Tibial artery (tissue), 4 donors: ENCODE results near the gene SYT6.

ENCODE experiments used
- DNase-seq, 2 donors: peaks; one replicate each; pipeline ENCODE4 v3.0.0-alpha.2; 2019
- H3K27ac ChIP-seq, 2 donors: fragments of 200-600 bp; sonication (generic) in 1 of 2; 1 replicate in 1 of 2; 2 replicates in 1 of 2; pipeline ENCODE4 v1.5.1; 2018 to 2019; ENCODE audit warnings: mild to moderate bottlenecking in 1 of 2
- H3K27me3 ChIP-seq, 2 donors: fragments of 200-600 bp; sonication (generic) in 1 of 2; one replicate each; pipeline versions ENCODE4 v1.5.1 to v1.6.0; 2016 to 2019
- H3K36me3 ChIP-seq, 3 donors: fragments of 200-600 bp; sonication (generic) in 2 of 3; one replicate each; pipeline ENCODE4 v1.5.1; 2016 to 2019; ENCODE audit warnings: mild to moderate bottlenecking in 2 of 3
- H3K4me1 ChIP-seq, 4 donors: fragments of 200-600 bp; sonication (generic) in 2 of 4; 1 replicate in 3 of 4; 2 replicates in 1 of 4; pipeline ENCODE4 v1.5.1; 2016 to 2019
- H3K4me3 ChIP-seq, 2 donors: fragments of 200-600 bp; sonication (generic) in 1 of 2; 1 replicate in 1 of 2; 2 replicates in 1 of 2; pipeline ENCODE4 v1.5.1; 2018 to 2019; ENCODE audit warnings: mild to moderate bottlenecking in 2 of 2
- H3K9me3 ChIP-seq, 3 donors: fragments of 200-600 bp; sonication (generic) in 1 of 3; one replicate each; pipeline ENCODE4 v1.5.1; 2016 to 2019
- intact Hi-C: fragments of 100-400 bp; cut with DNase I; formaldehyde crosslinking; loops from one replicate; pipeline ENCODE4 v1.15.0; 2023; ENCODE audit warnings: low total_unique reads
- TF ChIP-seq, protein P1 (sequence below), 2 experiments: fragments of 200-600 bp in 1 of 2; fragments of 450-650 bp in 1 of 2; IDR thresholded peaks; one replicate each; pipeline ENCODE4 v1.5.1; 2017 to 2019; ENCODE audit warnings: antibody characterized with exemption in 2 of 2, mild to moderate bottlenecking in 1 of 2, moderate library complexity in 1 of 2

The SYT6 gene

DNA sequence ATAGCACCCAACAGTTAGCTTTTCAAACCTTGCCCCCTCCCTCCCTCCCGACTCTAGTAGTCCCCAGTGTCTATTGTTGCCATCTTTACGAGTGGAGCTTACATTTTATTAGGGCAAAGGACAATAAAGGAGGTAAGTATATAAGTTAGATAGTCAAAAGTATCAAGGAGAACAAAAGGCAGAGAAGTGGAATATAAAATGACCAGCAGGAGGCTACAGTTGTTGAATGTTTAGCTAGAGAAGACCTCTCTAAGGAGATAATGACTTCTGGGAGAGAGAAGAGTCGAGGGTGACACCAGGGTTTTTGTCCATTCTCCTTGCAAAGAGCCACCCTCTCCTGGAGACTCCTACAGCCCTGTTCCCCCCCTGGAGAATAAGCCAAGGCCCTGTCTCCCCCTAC lies 48.7 kb downstream of the SYT6 start:
- intact Hi-C loops = no loop called here

DNA sequence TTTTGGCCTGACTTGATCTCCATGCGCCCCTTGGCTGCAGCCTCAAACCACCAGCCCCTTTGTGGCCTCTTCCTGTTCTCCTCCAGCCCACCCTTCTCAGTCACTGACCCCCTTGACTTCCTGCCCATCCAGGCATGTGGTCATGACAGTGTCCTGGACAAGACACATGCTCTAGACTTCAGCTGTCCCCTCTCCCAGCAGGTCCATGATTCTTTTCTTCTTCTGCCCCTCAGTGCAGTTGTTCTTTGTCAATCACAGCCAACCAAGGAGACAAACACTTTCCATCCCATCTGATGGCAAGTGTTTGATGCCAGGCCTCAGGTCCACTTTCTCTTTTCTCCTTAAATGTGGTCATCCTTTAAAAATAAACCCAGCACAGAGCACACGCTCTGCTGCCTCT lies 49.7 kb downstream of the SYT6 start:
- Histone ChIP-seq H3K4me3 (no peak overlapping the region), H3K27me3 (peaks cover 0 to 4% of the 10 kb centered on the region in 2 donors), H3K9me3 (no peaks in the 10 kb centered on the region), H3K36me3 (no peaks in the 10 kb centered on the region), H3K4me1 (no peaks in the 10 kb centered on the region), H3K27ac (no peak overlapping the region)
- intact Hi-C loops = no loop called here
- DNase-seq = no peak
- TF ChIP-seq, protein P1, sequence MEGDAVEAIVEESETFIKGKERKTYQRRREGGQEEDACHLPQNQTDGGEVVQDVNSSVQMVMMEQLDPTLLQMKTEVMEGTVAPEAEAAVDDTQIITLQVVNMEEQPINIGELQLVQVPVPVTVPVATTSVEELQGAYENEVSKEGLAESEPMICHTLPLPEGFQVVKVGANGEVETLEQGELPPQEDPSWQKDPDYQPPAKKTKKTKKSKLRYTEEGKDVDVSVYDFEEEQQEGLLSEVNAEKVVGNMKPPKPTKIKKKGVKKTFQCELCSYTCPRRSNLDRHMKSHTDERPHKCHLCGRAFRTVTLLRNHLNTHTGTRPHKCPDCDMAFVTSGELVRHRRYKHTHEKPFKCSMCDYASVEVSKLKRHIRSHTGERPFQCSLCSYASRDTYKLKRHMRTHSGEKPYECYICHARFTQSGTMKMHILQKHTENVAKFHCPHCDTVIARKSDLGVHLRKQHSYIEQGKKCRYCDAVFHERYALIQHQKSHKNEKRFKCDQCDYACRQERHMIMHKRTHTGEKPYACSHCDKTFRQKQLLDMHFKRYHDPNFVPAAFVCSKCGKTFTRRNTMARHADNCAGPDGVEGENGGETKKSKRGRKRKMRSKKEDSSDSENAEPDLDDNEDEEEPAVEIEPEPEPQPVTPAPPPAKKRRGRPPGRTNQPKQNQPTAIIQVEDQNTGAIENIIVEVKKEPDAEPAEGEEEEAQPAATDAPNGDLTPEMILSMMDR (IDR thresholded peaks at IDR 0.05) = no peak

More for the DNA sequence above, 48.7 kb downstream of the SYT6 start:
- TF ChIP-seq, protein P1 (IDR thresholded peaks at IDR 0.05) = no peak
- H3K4me1 ChIP-seq = no peaks in the 10 kb centered on the region
- no peak overlapping the region for H3K4me3 ChIP-seq
- H3K27ac ChIP-seq = no peak overlapping the region
- H3K27me3 ChIP-seq = no peaks in the 10 kb centered on the region
- H3K36me3 ChIP-seq = no peaks in the 10 kb centered on the region
- H3K9me3 ChIP-seq = no peaks in the 10 kb centered on the region
- no peak for DNase-seq

DNA sequence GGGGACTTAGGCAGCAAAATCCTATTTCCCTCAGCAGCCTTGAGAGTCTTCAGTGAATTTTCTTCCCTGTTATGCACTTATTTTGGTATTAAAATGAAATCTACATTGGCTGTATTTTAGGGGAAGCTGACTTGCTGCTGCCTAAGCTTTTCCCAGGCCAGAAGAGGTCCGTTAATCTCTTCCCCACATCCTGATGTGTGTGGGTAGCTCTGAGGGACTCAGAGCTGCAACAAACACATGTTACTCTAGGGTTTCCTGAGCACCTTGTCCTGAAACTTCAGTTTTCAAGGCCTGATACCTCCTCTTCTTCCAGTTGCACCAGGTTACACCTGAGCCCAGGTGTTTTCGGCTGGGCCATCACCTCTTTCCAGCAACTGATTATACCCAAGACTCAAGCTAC lies 51.5 kb downstream of the SYT6 start:
- DNase-seq = no peak
- intact Hi-C loops = no loop called here
- Histone ChIP-seq H3K9me3 (no peaks in the 10 kb centered on the region), H3K27me3 (peaks cover 0 to 4% of the 10 kb centered on the region in 2 donors), H3K27ac (no peak overlapping the region), H3K4me1 (no peaks in the 10 kb centered on the region), H3K36me3 (no peaks in the 10 kb centered on the region), H3K4me3 (no peak overlapping the region)
- TF ChIP-seq, protein P1 (IDR thresholded peaks at IDR 0.05) = no peak

DNA sequence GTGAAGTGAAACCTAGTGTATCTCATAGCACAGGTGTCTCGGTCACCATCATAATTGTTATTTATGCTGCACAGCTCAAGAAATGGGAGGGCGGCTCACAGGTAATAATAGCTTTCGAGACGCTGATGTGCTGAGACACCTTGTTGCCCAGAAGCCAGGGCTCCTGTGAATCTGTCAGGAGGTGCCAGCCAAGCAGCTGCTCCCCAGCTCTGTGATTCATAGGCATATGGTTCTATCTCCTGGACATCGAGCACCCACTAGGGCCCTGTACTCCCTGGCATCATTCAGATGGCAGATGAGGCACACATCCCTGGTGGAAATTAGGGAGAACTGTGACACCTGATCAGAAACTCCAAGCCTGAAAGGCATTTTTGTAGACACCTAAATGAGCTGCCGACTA lies 53.5 kb downstream of the SYT6 start:
- intact Hi-C loops = no loop called here
- DNase-seq = no peak
- H3K27me3 ChIP-seq = peaks cover 0 to 4% of the 10 kb centered on the region in 2 donors
- H3K9me3 ChIP-seq = no peaks in the 10 kb centered on the region
- H3K36me3 ChIP-seq = no peaks in the 10 kb centered on the region
- TF ChIP-seq, protein P1 (IDR thresholded peaks at IDR 0.05) = no peak
- no peak overlapping the region for H3K4me3 ChIP-seq
- no peak overlapping the region for H3K27ac ChIP-seq
- no peaks in the 10 kb centered on the region for H3K4me1 ChIP-seq

DNA sequence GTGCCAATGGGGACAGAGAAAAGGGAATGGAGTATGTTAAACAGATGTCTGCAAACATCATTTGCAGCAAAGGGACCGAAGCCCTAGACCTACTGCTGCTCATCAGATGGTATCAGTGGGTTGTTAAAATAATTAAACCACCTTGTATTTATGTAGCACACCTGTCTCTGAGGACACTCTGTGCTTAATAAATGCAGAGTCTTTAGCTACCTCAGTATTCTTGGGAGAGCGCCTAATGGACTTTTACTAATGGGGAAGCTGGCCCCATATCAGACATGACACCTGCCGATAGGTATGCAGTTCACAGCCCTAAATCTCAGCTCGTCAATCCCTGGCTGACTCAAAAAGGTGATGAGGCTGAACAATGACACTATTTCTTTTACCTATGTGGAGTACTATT lies 54.4 kb downstream of the SYT6 start:
- DNase-seq = no peak
- no peaks in the 10 kb centered on the region for H3K9me3 ChIP-seq
- no peak overlapping the region for H3K27ac ChIP-seq
- no peaks in the 10 kb centered on the region for H3K4me1 ChIP-seq
- no peaks in the 10 kb centered on the region for H3K36me3 ChIP-seq
- no peak overlapping the region for H3K4me3 ChIP-seq
- TF ChIP-seq, protein P1 (IDR thresholded peaks at IDR 0.05) = no peak
- H3K27me3 ChIP-seq = peaks cover 0 to 4% of the 10 kb centered on the region in 2 donors
- intact Hi-C loops = no loop called here

DNA sequence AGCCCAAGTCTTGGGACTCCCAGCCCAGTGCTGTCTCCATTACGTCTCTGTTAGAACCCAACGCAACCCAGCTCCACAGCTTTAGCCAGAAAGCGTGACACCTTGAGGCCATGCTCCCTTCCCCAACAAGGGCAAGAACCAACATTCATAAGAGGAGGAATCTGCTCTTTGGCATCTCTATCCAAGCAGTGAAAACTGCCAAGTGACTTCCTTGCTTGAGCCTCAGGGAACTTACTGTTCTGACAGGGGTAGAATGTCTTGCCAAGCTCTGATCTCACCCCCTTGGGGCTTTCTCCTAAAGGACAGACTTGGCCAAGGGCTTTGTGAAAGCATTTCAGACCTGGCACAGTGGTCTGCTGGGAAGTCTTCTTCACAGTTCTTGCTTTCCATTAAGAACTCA lies 56.6 kb downstream of the SYT6 start:
- no peaks in the 10 kb centered on the region for H3K4me1 ChIP-seq
- TF ChIP-seq, protein P1 (IDR thresholded peaks at IDR 0.05) = no peak

More for the DNA sequence above, 56.6 kb downstream of the SYT6 start:
- DNase-seq = peak in 1 of 2 donors; percentile 72
- intact Hi-C loops = no loop called here
- H3K27me3 ChIP-seq = peaks cover 0 to 11% of the 10 kb centered on the region in 2 donors
- no peak overlapping the region for H3K4me3 ChIP-seq
- no peak overlapping the region for H3K27ac ChIP-seq
- no peaks in the 10 kb centered on the region for H3K36me3 ChIP-seq
- no peaks in the 10 kb centered on the region for H3K9me3 ChIP-seq
